Upper lobe of left lung (tissue), 6 donors: ENCODE measurements around the gene ZDHHC17. TPM values are rescaled to one million over a fixed set of nuclear protein-coding genes. Genes with fewer than 3 reads are reported as not detected.

Source experiments
- ATAC-seq, 2 donors: fragments of 200-7000 bp; cut with Tn5 transposase; one replicate each; pipeline ENCODE4 v1.9.1; 2022; ENCODE audit warnings: mild to moderate bottlenecking in 2 of 2, moderate library complexity in 2 of 2; ENCODE audit not compliant: low FRiP score in 2 of 2
- DNase-seq, 2 donors: peaks; one replicate each; pipeline ENCODE4 v3.0.0-alpha.2; 2019 to 2020
- H3K27ac ChIP-seq, 4 donors: fragments of 200-600 bp; sonication (generic); one replicate each; pipeline ENCODE4 v1.5.1; 2016 to 2019
- H3K27me3 ChIP-seq, 4 donors: fragments of 200-600 bp; sonication (generic); one replicate each; pipeline ENCODE4 v1.5.1; 2017 to 2019
- H3K36me3 ChIP-seq, 4 donors: fragments of 200-600 bp; sonication (generic); one replicate each; pipeline ENCODE4 v1.5.1; 2016 to 2019
- H3K4me1 ChIP-seq, 4 donors: fragments of 200-600 bp; sonication (generic); one replicate each; pipeline ENCODE4 v1.5.1; 2018 to 2019
- H3K4me3 ChIP-seq, 4 donors: fragments of 200-600 bp; sonication (generic); one replicate each; pipeline ENCODE4 v1.5.1; 2017 to 2019; ENCODE audit warnings: mild to moderate bottlenecking in 2 of 4, moderate library complexity in 1 of 4
- H3K9me3 ChIP-seq, 4 donors: fragments of 200-600 bp; sonication (generic); one replicate each; pipeline ENCODE4 v1.5.1; 2018 to 2019
- CTCF ChIP-seq, 6 experiments: fragments of 450-650 bp in 4 of 6; fragments of 200-600 bp in 2 of 6; sonication (generic) in 2 of 6; IDR thresholded peaks; one replicate each; pipeline ENCODE4 v1.5.1; 2016 to 2019; ENCODE audit warnings: antibody characterized with exemption in 6 of 6
- EP300 ChIP-seq, 4 donors: sonication (generic); formaldehyde crosslinking; IDR thresholded peaks; one replicate each; pipeline ENCODE4 v1.5.1; 2017; ENCODE audit warnings: antibody characterized with exemption in 4 of 4, control low read depth in 2 of 4
- POLR2A ChIP-seq, 4 donors: fragments of 450-650 bp; IDR thresholded peaks; one replicate each; pipeline ENCODE4 v1.5.1; 2016 to 2017; ENCODE audit warnings: antibody characterized with exemption in 4 of 4, mild to moderate bottlenecking in 2 of 4
- POLR2AphosphoS5 ChIP-seq, 2 donors: sonication (generic); formaldehyde crosslinking; IDR thresholded peaks; one replicate each; pipeline ENCODE4 v1.5.1; 2017; ENCODE audit warnings: antibody characterized with exemption in 2 of 2
- WGBS, 2 donors: methylation state at CpG; one replicate each; pipeline ENCODE4 v1.1.5; 2017 to 2018; 5-methylcytosine and 5-hydroxymethylcytosine counted together
- total RNA-seq, 6 donors: library from RNA; depleted of rRNA in 4 of 6; stranded (reverse); fragments of >200 nt in 4 of 6; gene quantifications; one replicate each; pipeline versions ENCODE4 v1.1.0 to v1.2.1, GENCODE V29; 2016 to 2021
- donor health status: DM: no; HTN: no; CAD: no; lungs with moderate emphysema.
- donor health status: DM: no; HTN: yes; CAD: no; lungs with severe emphysema.

The ZDHHC17 gene
- total RNA-seq, 6 donors from 2014 or later = 13.0 to 107 (median 30.0) TPM

GRCh38 chr12:76871082-76871481 lies 107.2 kb downstream of the ZDHHC17 start:
- Histone ChIP-seq H3K27ac (no peak overlapping the region), H3K27me3 (no peaks in the 10 kb centered on the region), H3K9me3 (no peaks in the 10 kb centered on the region), H3K4me3 (no peak overlapping the region), H3K4me1 (no peaks in the 10 kb centered on the region), H3K36me3 (no peaks in the 10 kb centered on the region)
- no peak for ATAC-seq
- 93 to 97% methylated on average over 2 of the region's 2 CpGs for WGBS, 2 donors
- no peak for DNase-seq
- TF ChIP-seq POLR2A (IDR thresholded peaks at IDR 0.05) = no peak
- no peak for TF ChIP-seq EP300 (IDR thresholded peaks at IDR 0.05)
- TF ChIP-seq POLR2AphosphoS5 (IDR thresholded peaks at IDR 0.05) = no peak
- no peak for TF ChIP-seq CTCF (IDR thresholded peaks at IDR 0.05)

- no peak overlapping the region for H3K27ac ChIP-seq
- no peaks in the 10 kb centered on the region for H3K27me3 ChIP-seq
- H3K4me1 ChIP-seq = no peaks in the 10 kb centered on the region
- no peaks in the 10 kb centered on the region for H3K36me3 ChIP-seq
- no peaks in the 10 kb centered on the region for H3K9me3 ChIP-seq
- TF ChIP-seq EP300 (IDR thresholded peaks at IDR 0.05) (no peak), POLR2A (IDR thresholded peaks at IDR 0.05) (no peak), CTCF (IDR thresholded peaks at IDR 0.05) (no peak), POLR2AphosphoS5 (IDR thresholded peaks at IDR 0.05) (no peak)
- DNase-seq (no peak), ATAC-seq (no peak)
- WGBS, 2 donors = 77 to 81% methylated on average over 3 of the region's 3 CpGs
- no peak overlapping the region for H3K4me3 ChIP-seq
Measured at GRCh38 chr12:76871742-76872141, 107.8 kb downstream of the ZDHHC17 start.

- DNase-seq = no peak
- H3K9me3 ChIP-seq = no peaks in the 10 kb centered on the region
- WGBS, 2 donors = 85 to 92% methylated on average over 5 of the region's 5 CpGs
- TF ChIP-seq POLR2A (IDR thresholded peaks at IDR 0.05) (no peak), POLR2AphosphoS5 (IDR thresholded peaks at IDR 0.05) (no peak), EP300 (IDR thresholded peaks at IDR 0.05) (no peak), CTCF (IDR thresholded peaks at IDR 0.05) (no peak)
- peaks cover 0 to 1% (median 0%) of the 10 kb centered on the region in 4 donors for H3K4me1 ChIP-seq
- H3K27me3 ChIP-seq = no peaks in the 10 kb centered on the region
- no peak overlapping the region for H3K27ac ChIP-seq
- H3K36me3 ChIP-seq = no peaks in the 10 kb centered on the region
- ATAC-seq = no peak
- no peak overlapping the region for H3K4me3 ChIP-seq
Measured at GRCh38 chr12:76872415-76872814, 108.5 kb downstream of the ZDHHC17 start.

- H3K27me3 ChIP-seq = no peaks in the 10 kb centered on the region
- peaks cover 2 to 14% (median 7%) of the 10 kb centered on the region in 4 donors for H3K4me1 ChIP-seq
- H3K36me3 ChIP-seq = no peaks in the 10 kb centered on the region
- no peak for ATAC-seq
- no peak for TF ChIP-seq EP300 (IDR thresholded peaks at IDR 0.05)
- no peak for TF ChIP-seq POLR2A (IDR thresholded peaks at IDR 0.05)
- no peak for TF ChIP-seq POLR2AphosphoS5 (IDR thresholded peaks at IDR 0.05)
- TF ChIP-seq CTCF (IDR thresholded peaks at IDR 0.05) = no peak
- H3K4me3 ChIP-seq = no peak overlapping the region
- no peak for DNase-seq
- no peak overlapping the region for H3K27ac ChIP-seq
- 73 to 78% methylated on average over 3 of the region's 3 CpGs for WGBS, 2 donors
- no peaks in the 10 kb centered on the region for H3K9me3 ChIP-seq
Measured at GRCh38 chr12:76874027-76874426, 110.1 kb downstream of the ZDHHC17 start.

GRCh38 chr12:76874491-76875190 lies 110.7 kb downstream of the ZDHHC17 start:
- Histone ChIP-seq H3K9me3 (no peaks in the 10 kb centered on the region), H3K4me1 (peaks cover 2 to 20% (median 7%) of the 10 kb centered on the region in 4 donors), H3K27ac (peak overlapping the region in 1 of 4 donors; percentile 17), H3K27me3 (no peaks in the 10 kb centered on the region), H3K36me3 (no peaks in the 10 kb centered on the region), H3K4me3 (no peak overlapping the region)
- DNase-seq (no peak), ATAC-seq (no peak)
- TF ChIP-seq EP300 (IDR thresholded peaks at IDR 0.05) (no peak), CTCF (IDR thresholded peaks at IDR 0.05) (no peak), POLR2AphosphoS5 (IDR thresholded peaks at IDR 0.05) (no peak), POLR2A (IDR thresholded peaks at IDR 0.05) (no peak)
- WGBS, 2 donors = 82 to 87% methylated on average over 10 to 11 of the region's 11 CpGs
